D721Med (cell line): ENCODE data around the gene FILIP1.
"Not testable (repeated sequence)": the region's sequence is repeated elsewhere in the genome, so short reads cannot be mapped to it uniquely, and the experiment has no call there.

Experiments used
- DNase-seq: peaks from one replicate; pipeline ENCODE4 v3.0.0; 2011; ENCODE audit warnings: low spot score; ENCODE audit not compliant: insufficient read length
- FAIRE-seq: peaks from 2 replicates; lab custom pipeline; 2011; peaks lifted over from hg19 to GRCh38; lab: Jason Lieb, UNC
- CTCF ChIP-seq: IDR thresholded peaks from 2 replicates; pipeline ENCODE4 v1.5.1; 2012; ENCODE audit warnings: mild to moderate bottlenecking, control low read depth; ENCODE audit not compliant: insufficient read depth; ENCODE audit errors: missing control alignments

FILIP1 gene

GRCh38 chr6:75414445-75415021 is 79.1 kb downstream of the FILIP1 start:
- no peak for FAIRE-seq

GRCh38 chr6:75412969-75413662 is 80.5 kb downstream of the FILIP1 start:
- no peak for DNase-seq
- TF ChIP-seq CTCF = no peak

More at GRCh38 chr6:75414445-75415021, 79.1 kb downstream of the FILIP1 start:
- no peak for DNase-seq
- no peak for TF ChIP-seq CTCF

GRCh38 chr6:75410564-75410963 is 83.0 kb downstream of the FILIP1 start:
- not testable (repeated sequence) for DNase-seq, FAIRE-seq

More at GRCh38 chr6:75412969-75413662, 80.5 kb downstream of the FILIP1 start:
- no peak for FAIRE-seq

GRCh38 chr6:75409928-75410327 is 83.7 kb downstream of the FILIP1 start:
- TF ChIP-seq CTCF = no peak
- DNase-seq = no peak
- no peak for FAIRE-seq

GRCh38 chr6:75409286-75409685 is 84.3 kb downstream of the FILIP1 start:
- TF ChIP-seq CTCF = no peak
- FAIRE-seq = no peak
- DNase-seq = no peak

GRCh38 chr6:75403563-75404080 is 90.0 kb downstream of the FILIP1 start:
- FAIRE-seq (no peak), DNase-seq (no peak)
- TF ChIP-seq CTCF = no peak

GRCh38 chr6:75402296-75402695 is 91.3 kb downstream of the FILIP1 start:
- no peak for DNase-seq
- no peak for TF ChIP-seq CTCF
- FAIRE-seq = no peak
